HCT116 (cell line): Measurements from ENCODE around the gene PIMREG. TPM values are rescaled to one million over a fixed set of nuclear protein-coding genes. Genes with fewer than 3 reads are reported as not detected.
A peak's percentile ranks its signal among the peaks of the same experiment; 100 is the strongest.

Experiments
- ATAC-seq: fragments of 200-7000 bp; cut with Tn5 transposase; 2 replicates; pipeline ENCODE4 v1.9.1; 2020; ENCODE audit warnings: mild to moderate bottlenecking, moderate library complexity
- BruUV-seq: library from RNA; stranded (reverse); fragments of 400-500 nt; replicated peaks from 2 replicates; lab custom pipeline; 2021; lab: Mats Ljungman, UMichigan
- CTCF ChIA-PET: fragments of 300-600 bp; sonication (Branson Sonifier 250); formaldehyde crosslinking; loops from one replicate; lab custom pipeline; 2021; ENCODE audit warnings: antibody characterized with exemption; lab: Charles Lee
- POLR2A ChIA-PET: fragments of 300-600, 350-600 bp; sonication (Branson Sonifier 250); formaldehyde crosslinking; loops from one replicate; lab custom pipeline; 2021; ENCODE audit warnings: antibody characterized with exemption; lab: Charles Lee
- RAD21 ChIA-PET, 2 experiments: fragments of 300-600 bp; sonication (Branson Sonifier 250); formaldehyde crosslinking; loops; one replicate each; lab custom pipeline; 2023; ENCODE audit warnings: low total read pairs in 2 of 2; ENCODE audit not compliant: uncharacterized antibody in 2 of 2, unreplicated experiment in 2 of 2, low non-redundant PET in 1 of 2; lab: Charles Lee
- DNase-seq: peaks from one replicate; pipeline ENCODE4 v3.0.0-alpha.2; 2010; ENCODE audit warnings: low read depth, low spot score
- H2AFZ ChIP-seq: fragments of 200-600 bp; shearing (Covaris generic), sonication (generic); 2 replicates; pipeline ENCODE4 v1.6.1; 2017; ENCODE audit warnings: low read depth, mixed run types, mixed read lengths, antibody characterized with exemption, low read length; ENCODE audit not compliant: poor library complexity, severe bottlenecking
- H3K27ac ChIP-seq: 2 replicates; pipeline ENCODE4 v1.5.1; 2012; ENCODE audit warnings: low read depth, low read length
- H3K27me3 ChIP-seq: fragments of 200-600 bp; sonication (generic); 2 replicates; pipeline ENCODE4 v1.6.1; 2016; ENCODE audit warnings: mixed run types, low read length, mixed read lengths; ENCODE audit not compliant: insufficient read depth
- H3K36me3 ChIP-seq, 2 experiments: fragments of 200-500 bp in 1 of 2; fragments of 200-600 bp in 1 of 2; sonication (Bioruptor generic) in 1 of 2; sonication (generic) in 1 of 2; 2 replicates each; pipeline versions ENCODE4 v1.5.1 to v1.6.1; 2014 to 2016; ENCODE audit warnings: low read length in 2 of 2, inconsistent platforms in 1 of 2, mixed read lengths in 1 of 2, mixed run types in 1 of 2; ENCODE audit not compliant: insufficient read depth in 2 of 2, control insufficient read depth in 1 of 2
- H3K4me1 ChIP-seq, 2 experiments: fragments of 200-600 bp in 1 of 2; sonication (generic) in 1 of 2; 2 replicates each; pipeline versions ENCODE4 v1.5.1 to v1.6.1; 2012 to 2017; ENCODE audit warnings: low read length in 2 of 2, inconsistent platforms in 1 of 2, mild to moderate bottlenecking in 1 of 2, mixed read lengths in 1 of 2, mixed run types in 1 of 2, moderate library complexity in 1 of 2; ENCODE audit not compliant: insufficient read depth in 2 of 2, control insufficient read depth in 1 of 2
- H3K4me2 ChIP-seq: fragments of 200-600 bp; sonication (generic); 2 replicates; pipeline ENCODE4 v1.6.1; 2017; ENCODE audit warnings: mixed run types, low read length, mixed read lengths
- H3K4me3 ChIP-seq, 2 experiments: fragments of 200-600 bp in 1 of 2; sonication (generic) in 1 of 2; replicated peaks in 1 of 2; 2 replicates each; pipeline ENCODE4 v1.5.1; 2011 to 2016; ENCODE audit warnings: low read length in 2 of 2, control low read depth in 1 of 2, low read depth in 1 of 2, mild to moderate bottlenecking in 1 of 2, mixed read lengths in 1 of 2, mixed run types in 1 of 2
- H3K79me2 ChIP-seq: fragments of 200-600 bp; sonication (generic); 2 replicates; pipeline ENCODE4 v1.6.1; 2017; ENCODE audit warnings: mild to moderate bottlenecking, mixed run types, low read length, moderate library complexity, mixed read lengths; ENCODE audit not compliant: insufficient read depth
- H3K9ac ChIP-seq: fragments of 200-600 bp; sonication (generic); 2 replicates; pipeline ENCODE4 v1.6.1; 2016; ENCODE audit warnings: low read length, mixed read lengths
- H3K9me2 ChIP-seq: fragments of 200-600 bp; sonication (generic), shearing (Covaris generic); 2 replicates; pipeline ENCODE4 v1.6.1; 2017; ENCODE audit warnings: mixed run types, mild to moderate bottlenecking, moderate library complexity; ENCODE audit not compliant: insufficient read depth
- H3K9me3 ChIP-seq, 2 experiments: fragments of 200-500 bp in 1 of 2; fragments of 200-600 bp in 1 of 2; sonication (Bioruptor generic) in 1 of 2; sonication (generic) in 1 of 2; 2 replicates each; pipeline ENCODE4 v1.6.1; 2014 to 2017; ENCODE audit warnings: low read length in 2 of 2, mixed read lengths in 2 of 2, inconsistent platforms in 1 of 2, low read depth in 1 of 2, mild to moderate bottlenecking in 1 of 2, mixed run types in 1 of 2, moderate library complexity in 1 of 2; ENCODE audit not compliant: control insufficient read depth in 1 of 2, insufficient read depth in 1 of 2
- H4K20me1 ChIP-seq: fragments of 200-600 bp; sonication (generic), shearing (Covaris generic); 2 replicates; pipeline ENCODE4 v1.6.1; 2017; ENCODE audit warnings: mixed run types, mild to moderate bottlenecking, moderate library complexity; ENCODE audit not compliant: insufficient read depth
- ATF3 ChIP-seq: IDR thresholded peaks from 2 replicates; pipeline ENCODE4 v1.6.1; 2012
- CBX3 ChIP-seq: IDR thresholded peaks from 2 replicates; pipeline ENCODE4 v1.6.1; 2012; ENCODE audit warnings: low read depth
- EGR1 ChIP-seq: IDR thresholded peaks from 2 replicates; pipeline ENCODE4 v1.6.1; 2012; ENCODE audit warnings: low read depth
- EZH2phosphoT487 ChIP-seq: fragments of 200-600 bp; IDR thresholded peaks from 2 replicates; pipeline ENCODE4 v1.6.1; 2018; ENCODE audit warnings: antibody characterized with exemption, borderline replicate concordance
- POLR2A ChIP-seq: IDR thresholded peaks from 2 replicates; pipeline ENCODE4 v1.7.0; 2011; ENCODE audit warnings: borderline replicate concordance; ENCODE audit not compliant: insufficient read depth, insufficient read length; ENCODE audit errors: extremely low read depth
- RAD21 ChIP-seq: IDR thresholded peaks from 2 replicates; pipeline ENCODE4 v1.6.1; 2012; ENCODE audit warnings: low read depth, mild to moderate bottlenecking
- YY1 ChIP-seq: IDR thresholded peaks from 2 replicates; pipeline ENCODE4 v1.6.1; 2011; ENCODE audit warnings: low read length, low read depth, moderate library complexity, mild to moderate bottlenecking; ENCODE audit not compliant: insufficient replicate concordance; ENCODE audit errors: extremely low read depth
- intact Hi-C: fragments of 100-400 bp; cut with micrococcal nuclease; formaldehyde crosslinking; loops from 2 replicates; pipeline ENCODE4 v1.10.0; 2022
- total RNA-seq: library from RNA; stranded (reverse); gene quantifications from one replicate; pipeline ENCODE4 v1.2.1, GENCODE V29; 2021; ENCODE audit not compliant: unreplicated experiment
- TF ChIP-seq, protein P1 (sequence below), 3 experiments: fragments of 200-600 bp in 1 of 3; sonication (generic) in 1 of 3; IDR thresholded peaks in 2 of 3; conservative IDR thresholded peaks in 1 of 3; 2 replicates each; pipeline ENCODE4 v1.5.1; 2012 to 2017; ENCODE audit warnings: low read depth in 2 of 3, low read length in 2 of 3, antibody characterized with exemption in 1 of 3, borderline replicate concordance in 1 of 3, control low read depth in 1 of 3, mild to moderate bottlenecking in 1 of 3, mixed read lengths in 1 of 3, mixed run types in 1 of 3, moderate library complexity in 1 of 3; ENCODE audit not compliant: insufficient read depth in 1 of 3

The PIMREG gene
- total RNA-seq, 1 experiment from 2014 or later = 57.0 TPM

GRCh38 chr17:6435968-6436367, 8.3 kb upstream of the PIMREG start:
- H3K27ac ChIP-seq = no peak overlapping the region
- no peaks in the 10 kb centered on the region; a peak in 1 of 4 replicates for H3K4me1 ChIP-seq
- ChIA-PET CTCF (interaction anchor here (0.6 to 1.6 kb wide), 15 partner anchors 8 to 1237 kb away, joined by 3 to 11 read pairs (median 3); partner anchors contain the start of genes NLRP1 and PIMREG), POLR2A (interaction anchor here (0.7 kb wide), 1 partner anchor 846 kb away, joined by 3 read pairs; no protein-coding TSS in a partner anchor), RAD21 (interaction anchor here (0.5 to 1.0 kb wide), 8 partner anchors 8 to 615 kb away, joined by 3 to 7 read pairs (median 4); partner anchors contain the start of gene PIMREG (in 1 of the 2))
- DNase-seq (peak; percentile 46), ATAC-seq (peak; percentile 97)
- no peak overlapping the region for H3K4me3 ChIP-seq
- H3K9ac ChIP-seq = no peak overlapping the region
- no peaks in the 10 kb centered on the region for H4K20me1 ChIP-seq
- BruUV-seq = no TSS peak
- H3K27me3 ChIP-seq = no peaks in the 10 kb centered on the region
- H3K4me2 ChIP-seq = peak overlapping the region; percentile 10; the same call in 1 of the 2 replicates
- no peaks in the 10 kb centered on the region; a peak in 2 of 4 replicates for H3K9me3 ChIP-seq
- H2AFZ ChIP-seq = no peak overlapping the region
- H3K79me2 ChIP-seq = no peaks in the 10 kb centered on the region
- H3K36me3 ChIP-seq = no peaks in the 10 kb centered on the region
- H3K9me2 ChIP-seq = no peaks in the 10 kb centered on the region
- TF ChIP-seq POLR2A (no peak), RAD21 (peak; percentile 81)
- TF ChIP-seq, protein P1, sequence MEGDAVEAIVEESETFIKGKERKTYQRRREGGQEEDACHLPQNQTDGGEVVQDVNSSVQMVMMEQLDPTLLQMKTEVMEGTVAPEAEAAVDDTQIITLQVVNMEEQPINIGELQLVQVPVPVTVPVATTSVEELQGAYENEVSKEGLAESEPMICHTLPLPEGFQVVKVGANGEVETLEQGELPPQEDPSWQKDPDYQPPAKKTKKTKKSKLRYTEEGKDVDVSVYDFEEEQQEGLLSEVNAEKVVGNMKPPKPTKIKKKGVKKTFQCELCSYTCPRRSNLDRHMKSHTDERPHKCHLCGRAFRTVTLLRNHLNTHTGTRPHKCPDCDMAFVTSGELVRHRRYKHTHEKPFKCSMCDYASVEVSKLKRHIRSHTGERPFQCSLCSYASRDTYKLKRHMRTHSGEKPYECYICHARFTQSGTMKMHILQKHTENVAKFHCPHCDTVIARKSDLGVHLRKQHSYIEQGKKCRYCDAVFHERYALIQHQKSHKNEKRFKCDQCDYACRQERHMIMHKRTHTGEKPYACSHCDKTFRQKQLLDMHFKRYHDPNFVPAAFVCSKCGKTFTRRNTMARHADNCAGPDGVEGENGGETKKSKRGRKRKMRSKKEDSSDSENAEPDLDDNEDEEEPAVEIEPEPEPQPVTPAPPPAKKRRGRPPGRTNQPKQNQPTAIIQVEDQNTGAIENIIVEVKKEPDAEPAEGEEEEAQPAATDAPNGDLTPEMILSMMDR (IDR thresholded peaks at IDR 0.05 in 2 of 3, conservative IDR thresholded peaks at IDR 0.05 in 1 of 3; ENCODE audit: borderline replicate concordance in 1 of 3, insufficient read depth in 1 of 3, low read depth in 2 of 3, low read length in 2 of 3) = peak; percentile 57 to 85 (median 84); a peak in 5 of 6 replicates
- intact Hi-C loops = loop anchor here (5.0 kb wide), 2 partner anchors 849 to 1189 kb away; no protein-coding TSS in a partner anchor

- POLR2A ChIA-PET = no interaction called here
- Histone ChIP-seq H3K4me2 (no peak overlapping the region), H3K4me3 (no peak overlapping the region), H3K36me3 (no peaks in the 10 kb centered on the region), H3K9me3 (no peaks in the 10 kb centered on the region), H4K20me1 (no peaks in the 10 kb centered on the region), H3K9ac (no peak overlapping the region), H3K27ac (no peak overlapping the region), H3K9me2 (no peaks in the 10 kb centered on the region), H3K79me2 (no peaks in the 10 kb centered on the region), H2AFZ (no peak overlapping the region), H3K4me1 (no peaks in the 10 kb centered on the region; a peak in 1 of 4 replicates), H3K27me3 (no peaks in the 10 kb centered on the region)
- no TSS peak for BruUV-seq
- TF ChIP-seq YY1 (no peak), CBX3 (no peak), ATF3 (no peak), EZH2phosphoT487 (no peak), EGR1 (no peak)
- CTCF ChIA-PET = no interaction called here
- intact Hi-C loops = loop anchor here (5.0 kb wide), 2 partner anchors 850 to 1190 kb away; no protein-coding TSS in a partner anchor
- ATAC-seq (no peak), DNase-seq (no peak)
- RAD21 ChIA-PET = no interaction called here
These were observed 6.8 kb upstream of the PIMREG start for GRCh38 chr17:6437466-6437865.
